MM.1S (cell line): Measurements from ENCODE around the gene ADAMTS17.

Source experiments
- DNase-seq: peaks from one replicate; pipeline ENCODE4 v3.0.0-alpha.2; 2015
- H2AFZ ChIP-seq: fragments of 300-600 bp; sonication (generic); 2 replicates; pipeline ENCODE4 v1.6.0; 2016; ENCODE audit warnings: antibody characterized with exemption, low read length
- H3F3A ChIP-seq: fragments of 300-600 bp; sonication (generic); 2 replicates; pipeline ENCODE4 v1.6.1; 2016; ENCODE audit warnings: mild to moderate bottlenecking, antibody characterized with exemption, low read length, moderate library complexity, mixed read lengths; ENCODE audit not compliant: insufficient read depth
- H3K27ac ChIP-seq: fragments of 300-600 bp; sonication (generic); 2 replicates; pipeline ENCODE4 v1.5.1; 2016; ENCODE audit warnings: mild to moderate bottlenecking, low read length
- H3K27me3 ChIP-seq: fragments of 300-600 bp; sonication (generic); replicated peaks from 2 replicates; pipeline ENCODE4 v1.6.0; 2016; ENCODE audit warnings: low read length; ENCODE audit not compliant: insufficient read depth
- H3K36me3 ChIP-seq: fragments of 300-600 bp; sonication (generic); replicated peaks from 2 replicates; pipeline ENCODE4 v1.6.1; 2016; ENCODE audit warnings: mild to moderate bottlenecking, low read length, mixed read lengths; ENCODE audit not compliant: insufficient read depth
- H3K4me1 ChIP-seq: fragments of 300-600 bp; sonication (generic); 2 replicates; pipeline ENCODE4 v1.6.1; 2016; ENCODE audit warnings: low read length, mixed read lengths
- H3K4me2 ChIP-seq: fragments of 300-600 bp; sonication (generic); 2 replicates; pipeline ENCODE4 v1.6.0; 2016; ENCODE audit warnings: low read depth, low read length
- H3K4me3 ChIP-seq: fragments of 300-600 bp; sonication (generic); 2 replicates; pipeline ENCODE4 v1.5.1; 2016; ENCODE audit warnings: low read length, mixed read lengths
- H3K79me2 ChIP-seq: fragments of 300-600 bp; sonication (generic); 2 replicates; pipeline ENCODE4 v1.6.1; 2016; ENCODE audit warnings: mixed run types, low read length, mixed read lengths
- H3K9ac ChIP-seq: fragments of 300-600 bp; sonication (generic); 2 replicates; pipeline ENCODE4 v1.6.1; 2016; ENCODE audit warnings: low read length, mixed read lengths
- H3K9me2 ChIP-seq: fragments of 300-600 bp; sonication (generic); replicated peaks from 2 replicates; pipeline ENCODE4 v1.6.1; 2016; ENCODE audit warnings: mild to moderate bottlenecking, low read length, mixed read lengths; ENCODE audit not compliant: insufficient read depth
- H3K9me3 ChIP-seq: fragments of 300-600 bp; sonication (generic); replicated peaks from 2 replicates; pipeline ENCODE4 v1.6.1; 2016; ENCODE audit warnings: mild to moderate bottlenecking, low read length, mixed read lengths; ENCODE audit not compliant: insufficient read depth
- H4K20me1 ChIP-seq: fragments of 300-600 bp; sonication (generic); 2 replicates; pipeline ENCODE4 v1.6.1; 2016; ENCODE audit warnings: mild to moderate bottlenecking, low read length, moderate library complexity, mixed read lengths; ENCODE audit not compliant: insufficient read depth
- EZH2 ChIP-seq: fragments of 300-600 bp; sonication (generic); optimal IDR thresholded peaks from 2 replicates; pipeline ENCODE3; 2017; ENCODE audit warnings: low read depth, mild to moderate bottlenecking, antibody characterized with exemption, low read length, mixed read lengths
- EZH2phosphoT487 ChIP-seq: fragments of 300-600 bp; sonication (generic); IDR thresholded peaks from 2 replicates; pipeline ENCODE4 v1.6.1; 2018; ENCODE audit warnings: antibody characterized with exemption, low read length
- TF ChIP-seq, protein P1 (sequence below): fragments of 300-600 bp; sonication (generic); IDR thresholded peaks from 2 replicates; pipeline ENCODE4 v1.5.1; 2016; ENCODE audit warnings: antibody characterized with exemption, low read length, mixed read lengths

ADAMTS17 gene

DNA sequence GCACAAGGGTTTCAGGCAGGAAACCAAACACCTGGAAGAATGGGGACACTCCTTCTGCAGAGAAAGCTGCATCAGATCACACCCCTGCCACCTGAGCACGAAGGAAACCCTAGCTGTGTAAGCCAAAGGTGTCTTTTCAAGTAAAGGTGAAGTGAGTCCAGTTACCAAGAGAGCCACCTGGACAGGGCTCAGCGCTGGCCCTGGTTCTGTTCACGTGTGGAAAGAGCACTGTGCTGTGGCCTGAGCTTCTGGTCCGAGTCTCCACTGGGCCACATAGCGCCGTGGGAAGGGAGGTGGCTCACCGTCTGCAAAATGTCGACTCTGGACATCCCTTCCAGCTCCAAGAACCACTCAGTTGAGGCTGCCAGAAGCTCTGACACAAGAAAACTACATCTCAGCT, 151.1 kb downstream of the ADAMTS17 start:
- Histone ChIP-seq H4K20me1 (no peaks in the 10 kb centered on the region), H3K27me3 (no peaks in the 10 kb centered on the region)
- TF ChIP-seq EZH2 (no peak), EZH2phosphoT487 (no peak)
- TF ChIP-seq, protein P1, sequence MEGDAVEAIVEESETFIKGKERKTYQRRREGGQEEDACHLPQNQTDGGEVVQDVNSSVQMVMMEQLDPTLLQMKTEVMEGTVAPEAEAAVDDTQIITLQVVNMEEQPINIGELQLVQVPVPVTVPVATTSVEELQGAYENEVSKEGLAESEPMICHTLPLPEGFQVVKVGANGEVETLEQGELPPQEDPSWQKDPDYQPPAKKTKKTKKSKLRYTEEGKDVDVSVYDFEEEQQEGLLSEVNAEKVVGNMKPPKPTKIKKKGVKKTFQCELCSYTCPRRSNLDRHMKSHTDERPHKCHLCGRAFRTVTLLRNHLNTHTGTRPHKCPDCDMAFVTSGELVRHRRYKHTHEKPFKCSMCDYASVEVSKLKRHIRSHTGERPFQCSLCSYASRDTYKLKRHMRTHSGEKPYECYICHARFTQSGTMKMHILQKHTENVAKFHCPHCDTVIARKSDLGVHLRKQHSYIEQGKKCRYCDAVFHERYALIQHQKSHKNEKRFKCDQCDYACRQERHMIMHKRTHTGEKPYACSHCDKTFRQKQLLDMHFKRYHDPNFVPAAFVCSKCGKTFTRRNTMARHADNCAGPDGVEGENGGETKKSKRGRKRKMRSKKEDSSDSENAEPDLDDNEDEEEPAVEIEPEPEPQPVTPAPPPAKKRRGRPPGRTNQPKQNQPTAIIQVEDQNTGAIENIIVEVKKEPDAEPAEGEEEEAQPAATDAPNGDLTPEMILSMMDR, result no peak

DNA sequence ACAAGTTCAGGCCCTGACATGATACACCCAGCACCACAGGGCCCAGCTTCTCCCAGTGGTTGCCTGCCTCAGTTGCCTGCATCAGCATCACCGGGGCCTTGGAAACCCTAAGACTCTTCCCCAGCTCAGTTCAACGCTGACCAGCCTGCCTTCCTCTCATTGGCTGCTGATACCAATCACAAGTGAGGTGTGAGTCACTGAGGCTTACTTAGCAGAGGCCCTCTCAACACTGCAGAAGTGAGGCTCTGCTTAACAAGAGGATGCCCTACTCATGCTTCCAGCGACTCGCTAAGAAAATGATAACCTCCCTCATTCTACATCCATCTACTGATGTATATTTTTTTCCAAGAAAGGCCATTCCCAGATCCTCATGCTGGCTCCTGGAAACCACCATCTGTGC, 151.9 kb downstream of the ADAMTS17 start:
- Histone ChIP-seq H4K20me1 (no peaks in the 10 kb centered on the region), H3K4me2 (no peak overlapping the region), H3K9me2 (no peaks in the 10 kb centered on the region), H3K79me2 (no peaks in the 10 kb centered on the region), H2AFZ (no peak overlapping the region), H3F3A (no peaks in the 10 kb centered on the region), H3K9me3 (no peaks in the 10 kb centered on the region), H3K4me1 (no peaks in the 10 kb centered on the region), H3K27ac (no peak overlapping the region), H3K9ac (no peak overlapping the region), H3K36me3 (no peaks in the 10 kb centered on the region), H3K27me3 (no peaks in the 10 kb centered on the region), H3K4me3 (no peak overlapping the region)
- TF ChIP-seq, protein P1, result no peak
- no peak for TF ChIP-seq EZH2phosphoT487
- TF ChIP-seq EZH2, result no peak
- no peak for DNase-seq

More for the DNA sequence above, 151.1 kb downstream of the ADAMTS17 start:
- H3F3A ChIP-seq, result no peaks in the 10 kb centered on the region
- no peaks in the 10 kb centered on the region for H3K36me3 ChIP-seq
- DNase-seq, result no peak
- no peak overlapping the region for H3K9ac ChIP-seq
- H3K9me2 ChIP-seq, result no peaks in the 10 kb centered on the region
- H3K27ac ChIP-seq, result no peak overlapping the region
- H3K9me3 ChIP-seq, result no peaks in the 10 kb centered on the region
- no peak overlapping the region for H3K4me3 ChIP-seq
- no peak overlapping the region for H3K4me2 ChIP-seq
- no peak overlapping the region for H2AFZ ChIP-seq
- H3K4me1 ChIP-seq, result no peaks in the 10 kb centered on the region
- H3K79me2 ChIP-seq, result no peaks in the 10 kb centered on the region

DNA sequence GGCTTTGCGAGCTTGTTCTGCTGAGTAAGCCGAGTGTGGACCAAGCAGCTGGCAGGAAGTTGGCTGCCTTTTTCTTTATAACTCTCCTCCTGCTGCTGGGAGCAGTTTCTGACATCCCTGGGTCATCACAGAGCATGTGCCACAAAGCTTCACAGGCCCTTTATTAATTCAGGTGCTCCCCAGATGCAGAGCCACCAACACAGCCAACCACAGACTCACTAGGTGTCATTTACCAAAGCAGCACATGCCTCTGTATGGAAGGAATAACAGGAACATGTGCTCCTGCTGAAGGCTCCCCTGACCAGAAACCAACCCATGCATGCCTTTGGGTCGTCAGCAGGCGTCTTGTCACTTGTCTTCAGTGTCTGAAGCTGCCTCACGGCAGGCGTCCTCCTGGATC, 152.5 kb downstream of the ADAMTS17 start:
- H2AFZ ChIP-seq, result no peak overlapping the region
- no peaks in the 10 kb centered on the region for H3K9me3 ChIP-seq
- TF ChIP-seq EZH2 (no peak), EZH2phosphoT487 (no peak)
- TF ChIP-seq, protein P1, result no peak

More for the DNA sequence above, 152.5 kb downstream of the ADAMTS17 start:
- Histone ChIP-seq H3F3A (no peaks in the 10 kb centered on the region), H3K36me3 (no peaks in the 10 kb centered on the region), H3K79me2 (no peaks in the 10 kb centered on the region), H3K4me3 (no peak overlapping the region), H4K20me1 (no peaks in the 10 kb centered on the region), H3K9me2 (no peaks in the 10 kb centered on the region), H3K4me1 (no peaks in the 10 kb centered on the region), H3K4me2 (no peak overlapping the region), H3K27ac (no peak overlapping the region), H3K9ac (no peak overlapping the region), H3K27me3 (no peaks in the 10 kb centered on the region)
- DNase-seq, result no peak
